ENCODE data around the gene EML5.

GRCh38 chr14:88597038-88597437, 195.7 kb downstream of the EML5 start:
- TF ChIP-seq, protein P1, sequence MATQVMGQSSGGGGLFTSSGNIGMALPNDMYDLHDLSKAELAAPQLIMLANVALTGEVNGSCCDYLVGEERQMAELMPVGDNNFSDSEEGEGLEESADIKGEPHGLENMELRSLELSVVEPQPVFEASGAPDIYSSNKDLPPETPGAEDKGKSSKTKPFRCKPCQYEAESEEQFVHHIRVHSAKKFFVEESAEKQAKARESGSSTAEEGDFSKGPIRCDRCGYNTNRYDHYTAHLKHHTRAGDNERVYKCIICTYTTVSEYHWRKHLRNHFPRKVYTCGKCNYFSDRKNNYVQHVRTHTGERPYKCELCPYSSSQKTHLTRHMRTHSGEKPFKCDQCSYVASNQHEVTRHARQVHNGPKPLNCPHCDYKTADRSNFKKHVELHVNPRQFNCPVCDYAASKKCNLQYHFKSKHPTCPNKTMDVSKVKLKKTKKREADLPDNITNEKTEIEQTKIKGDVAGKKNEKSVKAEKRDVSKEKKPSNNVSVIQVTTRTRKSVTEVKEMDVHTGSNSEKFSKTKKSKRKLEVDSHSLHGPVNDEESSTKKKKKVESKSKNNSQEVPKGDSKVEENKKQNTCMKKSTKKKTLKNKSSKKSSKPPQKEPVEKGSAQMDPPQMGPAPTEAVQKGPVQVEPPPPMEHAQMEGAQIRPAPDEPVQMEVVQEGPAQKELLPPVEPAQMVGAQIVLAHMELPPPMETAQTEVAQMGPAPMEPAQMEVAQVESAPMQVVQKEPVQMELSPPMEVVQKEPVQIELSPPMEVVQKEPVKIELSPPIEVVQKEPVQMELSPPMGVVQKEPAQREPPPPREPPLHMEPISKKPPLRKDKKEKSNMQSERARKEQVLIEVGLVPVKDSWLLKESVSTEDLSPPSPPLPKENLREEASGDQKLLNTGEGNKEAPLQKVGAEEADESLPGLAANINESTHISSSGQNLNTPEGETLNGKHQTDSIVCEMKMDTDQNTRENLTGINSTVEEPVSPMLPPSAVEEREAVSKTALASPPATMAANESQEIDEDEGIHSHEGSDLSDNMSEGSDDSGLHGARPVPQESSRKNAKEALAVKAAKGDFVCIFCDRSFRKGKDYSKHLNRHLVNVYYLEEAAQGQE (IDR thresholded peaks at IDR 0.05; ENCODE audit: insufficient read depth in 1 of 2, low read depth in 2 of 2, low read length in 2 of 2), result no peak
- TF ChIP-seq POLR2AphosphoS5 (IDR thresholded peaks at IDR 0.05; ENCODE audit: low read depth, low read length) (no peak), SIN3A (IDR thresholded peaks at IDR 0.05; ENCODE audit: borderline replicate concordance, insufficient read depth, low read length) (no peak)
